CD4-positive, alpha-beta T cell treated with Interleukin-10 for 1 hour (primary cell): ENCODE data around the gene PSMD13.

Experiments used
- DNase-seq: peaks from one replicate; pipeline ENCODE4 v3.0.0-alpha.2; 2020

The PSMD13 gene

GRCh38 chr11:205221-206001, 31.4 kb upstream of the PSMD13 start:
- DNase-seq: no peak

DNA sequence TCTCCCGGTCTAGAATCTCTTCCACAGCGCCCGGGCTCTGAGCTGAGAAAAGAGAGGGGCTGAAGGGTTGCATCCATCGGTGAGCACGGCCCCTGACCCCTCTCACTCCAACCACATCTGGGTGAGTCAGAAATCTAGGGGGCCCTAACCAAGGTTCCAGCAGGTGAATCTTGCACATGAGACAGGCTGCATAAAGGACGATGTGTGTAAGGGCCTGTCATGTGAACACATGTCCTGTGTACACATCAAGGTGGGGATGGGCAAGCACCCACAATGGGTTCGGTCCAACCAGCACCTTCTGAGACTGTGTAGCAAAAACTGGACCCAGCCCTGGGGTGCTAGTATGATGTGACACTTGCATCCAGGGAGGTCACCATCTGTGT, 30.8 kb upstream of the PSMD13 start:
- DNase-seq: no peak

DNA sequence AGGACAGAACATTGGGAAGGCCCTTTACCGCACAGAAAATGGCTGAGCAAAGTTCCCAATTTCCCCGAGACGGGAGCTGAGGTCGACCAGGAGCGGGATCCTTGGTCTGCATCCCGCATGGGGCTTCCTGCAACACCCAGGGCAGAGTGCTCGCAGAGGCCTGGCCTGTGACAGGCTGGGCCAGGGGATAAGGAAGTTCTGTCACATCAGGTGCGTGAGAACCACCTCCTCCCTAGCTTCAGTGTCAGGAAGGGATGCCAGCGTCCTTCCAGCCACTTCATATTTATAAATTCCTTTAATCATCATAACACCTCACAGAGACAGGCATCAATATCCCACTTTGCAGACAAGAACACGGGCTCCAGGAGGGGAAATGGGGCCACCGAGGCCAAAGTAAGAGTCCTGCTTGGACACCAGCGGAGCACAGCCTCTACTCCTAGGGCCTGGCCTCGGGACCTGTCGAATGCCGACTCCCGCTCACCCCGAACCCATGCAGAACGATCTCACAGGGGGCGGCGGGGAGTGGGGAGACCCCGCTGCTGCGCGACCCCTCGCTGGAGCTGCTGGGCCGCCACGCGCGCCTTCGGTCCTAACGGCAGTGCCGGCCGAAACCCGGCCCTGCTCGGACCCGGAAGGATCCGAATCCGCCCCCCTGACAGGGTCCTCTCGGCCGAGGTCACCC, 30.1 kb upstream of the PSMD13 start:
- DNase-seq: peak; percentile 26

GRCh38 chr11:207208-207862, 29.4 kb upstream of the PSMD13 start, which contains the start of the genes BET1L and RIC8A:
TSS of gene BET1L (minus strand) at chr11:207399. CDS start at chr11:207321, 78 bp downstream.
TSS of gene RIC8A (plus strand) at chr11:207708. CDS start at chr11:208855, 1,147 bp downstream.
- peak; percentile 98 for DNase-seq

GRCh38 chr11:207863-208180, 29.0 kb upstream of the PSMD13 start:
- DNase-seq: no peak

DNA sequence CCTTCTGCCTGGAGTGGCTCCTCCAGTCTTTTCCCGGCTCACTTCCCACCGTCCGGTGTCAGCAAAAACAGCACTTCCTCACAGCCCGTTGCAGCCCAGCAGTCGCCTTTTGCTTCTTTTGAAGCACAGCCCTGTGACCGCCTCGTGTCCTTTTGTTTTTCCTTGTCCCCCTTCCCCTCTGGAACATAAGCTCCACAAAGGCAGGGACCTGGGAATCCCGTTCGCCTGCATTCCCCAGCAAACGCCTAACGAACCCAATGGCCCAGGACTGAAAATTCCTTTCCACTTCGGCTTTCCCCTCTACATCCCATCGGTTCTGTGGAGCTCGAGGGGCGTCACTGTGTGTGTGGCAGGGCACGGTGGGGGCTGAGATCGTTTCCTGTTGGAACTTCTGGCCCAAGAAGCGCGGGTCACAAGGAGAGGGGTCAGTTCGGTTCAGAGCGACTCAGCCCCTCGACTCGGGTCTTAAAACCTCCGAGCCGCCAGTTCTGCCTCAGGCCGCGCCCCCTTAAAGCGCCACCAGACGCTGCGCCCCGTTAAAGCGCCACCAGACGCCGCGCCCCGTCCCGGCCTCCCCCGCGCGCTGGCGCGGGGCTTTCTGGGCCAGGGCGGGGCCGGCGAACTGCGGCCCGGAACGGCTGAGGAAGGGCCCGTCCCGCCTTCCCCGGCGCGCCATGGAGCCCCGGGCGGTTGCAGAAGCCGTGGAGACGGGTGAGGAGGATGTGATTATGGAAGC, 28.4 kb upstream of the PSMD13 start:
- peak; percentile 85 for DNase-seq

- DNase-seq: no peak
Measured at GRCh38 chr11:208917-209260, 27.9 kb upstream of the PSMD13 start.

DNA sequence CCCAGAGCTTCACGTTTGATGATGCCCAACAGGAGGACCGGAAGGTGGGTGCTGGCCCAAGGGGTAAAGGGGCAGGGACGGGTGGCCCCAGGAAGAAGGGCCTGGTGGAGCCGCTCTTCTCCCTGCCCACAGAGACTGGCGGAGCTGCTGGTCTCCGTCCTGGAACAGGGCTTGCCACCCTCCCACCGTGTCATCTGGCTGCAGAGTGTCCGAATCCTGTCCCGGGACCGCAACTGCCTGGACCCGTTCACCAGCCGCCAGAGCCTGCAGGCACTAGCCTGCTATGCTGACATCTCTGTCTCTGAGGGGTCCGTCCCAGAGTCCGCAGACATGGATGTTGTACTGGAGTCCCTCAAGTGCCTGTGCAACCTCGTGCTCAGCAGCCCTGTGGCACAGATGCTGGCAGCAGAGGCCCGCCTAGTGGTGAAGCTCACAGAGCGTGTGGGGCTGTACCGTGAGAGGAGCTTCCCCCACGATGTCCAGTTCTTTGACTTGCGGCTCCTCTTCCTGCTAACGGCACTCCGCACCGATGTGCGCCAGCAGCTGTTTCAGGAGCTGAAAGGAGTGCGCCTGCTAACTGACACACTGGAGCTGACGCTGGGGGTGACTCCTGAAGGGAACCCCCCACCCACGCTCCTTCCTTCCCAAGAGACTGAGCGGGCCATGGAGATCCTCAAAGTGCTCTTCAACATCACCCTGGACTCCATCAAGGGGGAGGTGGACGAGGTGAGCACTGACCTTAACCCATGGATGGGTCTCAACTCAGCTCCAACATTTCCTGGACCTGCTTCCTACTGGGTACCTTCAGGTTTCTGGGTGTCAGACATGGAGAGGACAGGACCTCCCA, 27.3 kb upstream of the PSMD13 start:
- no peak for DNase-seq

GRCh38 chr11:210122-210802, 26.5 kb upstream of the PSMD13 start:
- no peak for DNase-seq

GRCh38 chr11:210803-211180, 26.0 kb upstream of the PSMD13 start:
- DNase-seq: no peak

GRCh38 chr11:211295-211694, 25.5 kb upstream of the PSMD13 start:
- no peak for DNase-seq

DNA sequence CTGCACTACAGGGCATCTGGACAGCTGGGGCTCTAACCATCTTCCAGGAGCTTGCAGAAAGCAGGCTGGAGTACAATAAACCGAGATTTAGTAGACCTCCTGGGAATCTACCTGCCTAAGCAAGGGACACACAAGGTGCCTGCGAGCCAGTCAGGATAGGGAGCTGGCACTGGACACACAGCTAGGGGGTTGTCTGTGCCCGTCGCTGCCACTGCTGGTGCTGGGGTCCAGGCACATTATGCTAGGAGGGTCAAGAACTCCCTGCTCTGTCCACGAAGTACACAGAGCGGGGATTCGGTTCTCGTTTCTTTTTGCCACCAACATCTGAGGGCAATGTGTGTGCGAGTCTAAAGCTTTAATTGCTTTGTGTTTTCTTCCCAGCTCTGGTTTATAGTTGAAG, 25.0 kb upstream of the PSMD13 start:
- DNase-seq: no peak

- no peak for DNase-seq
Measured at GRCh38 chr11:212150-213100, 24.4 kb upstream of the PSMD13 start.

DNA sequence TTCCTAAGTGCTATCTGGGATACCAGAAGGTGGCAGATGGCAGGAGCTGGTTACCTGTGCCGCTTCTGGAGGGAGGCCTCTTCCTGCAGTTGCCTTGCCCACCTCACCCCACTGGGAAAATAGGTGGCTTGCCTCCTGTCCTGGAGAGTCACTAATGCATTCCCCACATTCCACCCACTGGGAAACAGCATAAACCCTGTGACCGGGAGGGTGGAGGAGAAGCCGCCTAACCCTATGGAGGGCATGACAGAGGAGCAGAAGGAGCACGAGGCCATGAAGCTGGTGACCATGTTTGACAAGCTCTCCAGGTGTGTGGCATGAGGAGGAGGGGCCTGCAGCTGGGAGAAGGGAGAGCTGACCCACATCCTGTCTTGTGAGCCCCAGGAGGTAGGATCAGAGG, 23.7 kb upstream of the PSMD13 start:
- no peak for DNase-seq

DNA sequence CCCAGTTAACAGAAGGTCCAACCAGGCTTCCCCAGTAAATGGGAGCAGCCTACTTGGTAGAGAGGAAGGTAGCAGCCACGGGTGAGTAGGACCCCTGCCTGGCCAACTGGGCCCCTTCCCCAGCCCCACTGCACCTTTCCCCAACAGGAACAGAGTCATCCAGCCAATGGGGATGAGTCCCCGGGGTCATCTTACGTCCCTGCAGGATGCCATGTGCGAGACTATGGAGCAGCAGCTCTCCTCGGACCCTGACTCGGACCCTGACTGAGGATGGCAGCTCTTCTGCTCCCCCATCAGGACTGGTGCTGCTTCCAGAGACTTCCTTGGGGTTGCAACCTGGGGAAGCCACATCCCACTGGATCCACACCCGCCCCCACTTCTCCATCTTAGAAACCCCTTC, 22.7 kb upstream of the PSMD13 start:
- DNase-seq: no peak

- no peak for DNase-seq
Measured at GRCh38 chr11:215581-216037, 21.2 kb upstream of the PSMD13 start.

GRCh38 chr11:216081-216974, 20.4 kb upstream of the PSMD13 start:
- DNase-seq: no peak

DNA sequence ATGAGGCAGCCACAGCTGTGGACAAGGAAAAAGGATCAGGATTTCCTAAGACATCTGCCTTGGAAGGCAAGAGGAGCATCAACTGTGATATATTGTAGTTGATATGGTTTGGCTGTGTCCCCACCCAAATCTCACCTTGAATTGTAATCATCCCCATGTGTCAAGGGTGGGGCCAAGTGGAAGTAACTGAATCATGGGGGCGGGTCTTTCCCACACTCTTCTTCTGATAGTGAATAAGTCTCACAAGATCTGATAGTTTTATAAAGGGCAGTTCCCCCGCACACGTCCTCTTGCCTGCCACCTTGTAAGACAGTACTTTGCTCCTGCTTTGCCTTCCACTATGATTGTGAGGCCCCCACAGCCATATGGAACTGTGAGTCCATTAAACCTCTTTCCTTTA, 19.1 kb upstream of the PSMD13 start:
- no peak for DNase-seq

- DNase-seq: no peak
Measured at GRCh38 chr11:218815-219593, 17.8 kb upstream of the PSMD13 start.
